Measurements from ENCODE around the gene HECW1. TPM values are rescaled to one million over a fixed set of nuclear protein-coding genes. Genes with fewer than 3 reads are reported as not detected.

HECW1 gene
- total and polyA plus RNA-seq, 2 of the 8 experiments (the other 6 are each of a cell fraction or from before 2014, with no cell fraction given) = 2.9 to 12.7 TPM

DNA sequence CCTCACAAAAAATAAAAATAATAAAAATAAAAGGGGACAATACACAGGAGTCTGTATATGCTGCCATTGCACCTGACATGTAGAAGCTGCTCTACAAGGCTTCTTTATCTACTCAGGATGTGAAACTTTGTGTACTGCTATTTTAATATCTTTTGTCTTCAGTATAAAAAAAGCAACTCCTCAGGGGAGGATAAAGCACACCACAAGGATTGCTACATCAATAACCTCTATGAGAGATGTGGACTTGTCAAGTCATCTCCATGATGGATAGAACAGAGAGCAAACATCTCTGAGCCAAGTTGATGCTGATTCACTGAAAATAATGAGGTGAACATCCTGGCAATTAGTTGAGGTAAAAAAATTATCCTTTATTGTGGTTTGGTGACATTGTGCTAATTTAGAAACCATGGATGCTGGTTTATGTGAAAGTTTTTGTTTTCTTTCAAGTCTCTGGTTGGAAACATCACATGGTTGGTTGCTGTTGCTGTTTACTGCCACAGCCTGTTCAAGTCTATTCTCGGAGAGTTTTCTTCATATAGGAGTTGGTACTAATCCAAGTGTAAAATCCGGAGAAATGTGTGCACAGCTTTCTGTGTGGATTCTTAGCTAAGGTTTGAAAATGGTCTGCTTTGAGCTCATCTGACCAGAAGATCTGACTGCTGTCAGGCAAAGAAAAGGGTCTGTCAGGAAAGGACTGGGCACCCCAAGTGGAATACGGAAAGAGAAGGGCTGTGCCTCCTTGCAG lies 1.5 kb upstream of the HECW1 start (continued):
- TF ChIP-seq, protein P1, sequence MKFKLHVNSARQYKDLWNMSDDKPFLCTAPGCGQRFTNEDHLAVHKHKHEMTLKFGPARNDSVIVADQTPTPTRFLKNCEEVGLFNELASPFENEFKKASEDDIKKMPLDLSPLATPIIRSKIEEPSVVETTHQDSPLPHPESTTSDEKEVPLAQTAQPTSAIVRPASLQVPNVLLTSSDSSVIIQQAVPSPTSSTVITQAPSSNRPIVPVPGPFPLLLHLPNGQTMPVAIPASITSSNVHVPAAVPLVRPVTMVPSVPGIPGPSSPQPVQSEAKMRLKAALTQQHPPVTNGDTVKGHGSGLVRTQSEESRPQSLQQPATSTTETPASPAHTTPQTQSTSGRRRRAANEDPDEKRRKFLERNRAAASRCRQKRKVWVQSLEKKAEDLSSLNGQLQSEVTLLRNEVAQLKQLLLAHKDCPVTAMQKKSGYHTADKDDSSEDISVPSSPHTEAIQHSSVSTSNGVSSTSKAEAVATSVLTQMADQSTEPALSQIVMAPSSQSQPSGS (IDR thresholded peaks at IDR 0.05; ENCODE audit: low read length) = no peak
- TF ChIP-seq SIRT6 (IDR thresholded peaks at IDR 0.05; ENCODE audit: low read length) (no peak), CHD2 (IDR thresholded peaks at IDR 0.05; ENCODE audit: low read length) (no peak), MAFK (IDR thresholded peaks at IDR 0.05; ENCODE audit: low read depth, low read length) (no peak), GABPA (IDR thresholded peaks at IDR 0.05; ENCODE audit: borderline replicate concordance, insufficient read depth, low read length) (no peak), EGR1 (IDR thresholded peaks at IDR 0.05; ENCODE audit: borderline replicate concordance, low read depth, low read length) (no peak)
- TF ChIP-seq, protein P2, sequence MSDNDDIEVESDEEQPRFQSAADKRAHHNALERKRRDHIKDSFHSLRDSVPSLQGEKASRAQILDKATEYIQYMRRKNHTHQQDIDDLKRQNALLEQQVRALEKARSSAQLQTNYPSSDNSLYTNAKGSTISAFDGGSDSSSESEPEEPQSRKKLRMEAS (IDR thresholded peaks at IDR 0.05) = no peak

Measured in H1 (cell line).